ENCODE results near the gene TRIM29. TPM values are rescaled to one million over a fixed set of nuclear protein-coding genes. Genes with fewer than 3 reads are reported as not detected.

Gene TRIM29
- total RNA-seq, 1 experiment from 2014 or later = 38.5 TPM

GRCh38 chr11:120125509-120125908, 12.4 kb downstream of the TRIM29 start:
- Histone ChIP-seq H3K27ac (ENCODE audit: low read length) (peak overlapping the region; percentile 97), H3K4me1 (ENCODE audit: insufficient read depth, low read length) (peaks cover 68% of the 10 kb centered on the region), H3F3A (ENCODE audit: low read length, unreplicated experiment) (no peaks in the 10 kb centered on the region), H3K9me2 (replicated peaks; ENCODE audit: low read length) (no peaks in the 10 kb centered on the region), H3K4me2 (ENCODE audit: low read length) (no peak overlapping the region), H4K20me1 (ENCODE audit: low read length) (no peaks in the 10 kb centered on the region), H3K4me3 (ENCODE audit: low read length) (no peak overlapping the region), H2AFZ (ENCODE audit: low read length) (no peak overlapping the region), H3K9ac (ENCODE audit: low read length) (no peak overlapping the region), H3K9me3 (ENCODE audit: low read length) (no peaks in the 10 kb centered on the region), H3K27me3 (ENCODE audit: low read length) (no peaks in the 10 kb centered on the region), H3K36me3 (ENCODE audit: low read depth, low read length) (no peaks in the 10 kb centered on the region), H3K79me2 (ENCODE audit: low read length) (no peaks in the 10 kb centered on the region)
- ChIA-PET POLR2A (ENCODE audit: unreplicated experiment) (interaction anchor here (0.6 kb wide), 1 partner anchor 17 kb away, joined by 3 read pairs; no protein-coding TSS in a partner anchor), CTCF (no interaction called here)
- ATAC-seq (no peak), DNase-seq (no peak)
- intact Hi-C loops (cut with micrococcal nuclease) = no loop called here
- no TSS peak for BruUV-seq (replicated peaks)
- TF ChIP-seq CTCF (conservative IDR thresholded peaks at IDR 0.05; ENCODE audit: low read depth, low read length) (no peak), EZH2phosphoT487 (IDR thresholded peaks at IDR 0.05; ENCODE audit: borderline replicate concordance, low read length) (no peak), EZH2 (IDR thresholded peaks at IDR 0.05; ENCODE audit: low read length, unreplicated experiment) (no peak)

- H3K4me1 ChIP-seq (ENCODE audit: insufficient read depth, low read length) = peaks cover 68% of the 10 kb centered on the region
- no peak overlapping the region for H2AFZ ChIP-seq (ENCODE audit: low read length)
- no peaks in the 10 kb centered on the region for H3K9me3 ChIP-seq (ENCODE audit: low read length)
- H3K27ac ChIP-seq (ENCODE audit: low read length) = peak overlapping the region; percentile 97
- H3K9ac ChIP-seq (ENCODE audit: low read length) = peak overlapping the region; percentile 61
- peak; percentile 90 for DNase-seq
- H3K79me2 ChIP-seq (ENCODE audit: low read length) = no peaks in the 10 kb centered on the region
- peak overlapping the region; percentile 64 for H3K4me2 ChIP-seq (ENCODE audit: low read length)
- no peak for TF ChIP-seq EZH2phosphoT487 (IDR thresholded peaks at IDR 0.05; ENCODE audit: borderline replicate concordance, low read length)
- no peak for TF ChIP-seq EZH2 (IDR thresholded peaks at IDR 0.05; ENCODE audit: low read length, unreplicated experiment)
- TF ChIP-seq CTCF (conservative IDR thresholded peaks at IDR 0.05; ENCODE audit: low read depth, low read length) = no peak
- intact Hi-C loops (cut with micrococcal nuclease) = no loop called here
- CTCF ChIA-PET = interaction anchor here (0.5 kb wide), 1 partner anchor 113 kb away, joined by 4 read pairs; no protein-coding TSS in a partner anchor
- no peak overlapping the region; the same call in 1 of the 2 replicates for H3K4me3 ChIP-seq (ENCODE audit: low read length)
- no TSS peak for BruUV-seq (replicated peaks)
- no peaks in the 10 kb centered on the region for H3K9me2 ChIP-seq (replicated peaks; ENCODE audit: low read length)
- no peaks in the 10 kb centered on the region for H4K20me1 ChIP-seq (ENCODE audit: low read length)
- H3K36me3 ChIP-seq (ENCODE audit: low read depth, low read length) = no peaks in the 10 kb centered on the region
- no peaks in the 10 kb centered on the region for H3F3A ChIP-seq (ENCODE audit: low read length, unreplicated experiment)
- POLR2A ChIA-PET (ENCODE audit: unreplicated experiment) = no interaction called here
- no peaks in the 10 kb centered on the region for H3K27me3 ChIP-seq (ENCODE audit: low read length)
- ATAC-seq = peak; percentile 23
Observed at GRCh38 chr11:120125024-120125423, 12.9 kb downstream of the TRIM29 start.

GRCh38 chr11:120124355-120124754, 13.6 kb downstream of the TRIM29 start:
- Histone ChIP-seq H3K9ac (ENCODE audit: low read length) (peak overlapping the region; percentile 61), H3K4me1 (ENCODE audit: insufficient read depth, low read length) (peaks cover 64% of the 10 kb centered on the region), H3K27ac (ENCODE audit: low read length) (peak overlapping the region; percentile 97), H4K20me1 (ENCODE audit: low read length) (no peaks in the 10 kb centered on the region), H3F3A (ENCODE audit: low read length, unreplicated experiment) (no peaks in the 10 kb centered on the region), H2AFZ (ENCODE audit: low read length) (no peak overlapping the region), H3K27me3 (ENCODE audit: low read length) (no peaks in the 10 kb centered on the region), H3K79me2 (ENCODE audit: low read length) (no peaks in the 10 kb centered on the region), H3K4me2 (ENCODE audit: low read length) (peak overlapping the region; percentile 64), H3K4me3 (ENCODE audit: low read length) (peak overlapping the region; percentile 1; the same call in 1 of the 2 replicates), H3K9me2 (replicated peaks; ENCODE audit: low read length) (no peaks in the 10 kb centered on the region), H3K9me3 (ENCODE audit: low read length) (no peaks in the 10 kb centered on the region), H3K36me3 (ENCODE audit: low read depth, low read length) (no peaks in the 10 kb centered on the region)
- no peak for TF ChIP-seq CTCF (conservative IDR thresholded peaks at IDR 0.05; ENCODE audit: low read depth, low read length)
- CTCF ChIA-PET = interaction anchor here (0.5 kb wide), 1 partner anchor 113 kb away, joined by 4 read pairs; no protein-coding TSS in a partner anchor
- POLR2A ChIA-PET (ENCODE audit: unreplicated experiment) = no interaction called here
- intact Hi-C loops (cut with micrococcal nuclease) = no loop called here
- BruUV-seq (replicated peaks) = TSS peak; percentile 15
- DNase-seq (no peak), ATAC-seq (no peak)

Data from PC-3 (cell line).